NCI-H1930 (cell line): ENCODE data around the gene ZC3H7A.

Experiments
- DNase-seq, 2 experiments: peaks; one replicate each; lab custom pipeline; 2025; lab: John Stamatoyannopoulos, UW

Gene ZC3H7A

GRCh38 chr16:11779074-11779473 is 18.0 kb downstream of the ZC3H7A start:
- DNase-seq: no peak

- DNase-seq: no peak
These were observed 22.9 kb downstream of the ZC3H7A start for GRCh38 chr16:11774065-11774626.

- DNase-seq: no peak
These were observed 28.2 kb downstream of the ZC3H7A start for GRCh38 chr16:11768849-11769248.

- no peak for DNase-seq
These were observed 34.6 kb downstream of the ZC3H7A start for GRCh38 chr16:11762431-11762830.

- no peak for DNase-seq
These were observed 37.1 kb downstream of the ZC3H7A start for GRCh38 chr16:11759997-11760396.

- DNase-seq: no peak
These were observed 37.8 kb downstream of the ZC3H7A start for GRCh38 chr16:11759163-11759834.

- no peak for DNase-seq
These were observed 39.1 kb downstream of the ZC3H7A start for GRCh38 chr16:11757671-11758545.

- DNase-seq: no peak
These were observed 40.8 kb downstream of the ZC3H7A start for GRCh38 chr16:11756248-11756647.

- DNase-seq: no peak
These were observed 41.9 kb downstream of the ZC3H7A start for GRCh38 chr16:11755022-11755760.

- no peak for DNase-seq
These were observed 44.2 kb downstream of the ZC3H7A start for GRCh38 chr16:11752856-11753255.

- no peak for DNase-seq
These were observed 47.0 kb downstream of the ZC3H7A start for GRCh38 chr16:11750056-11750455.

GRCh38 chr16:11748404-11749254 is 48.4 kb downstream of the ZC3H7A start:
- DNase-seq: no peak

- DNase-seq: no peak
These were observed 49.1 kb downstream of the ZC3H7A start for GRCh38 chr16:11747949-11748403.

GRCh38 chr16:11744075-11744470 is 53.0 kb downstream of the ZC3H7A start:
- DNase-seq: no peak

GRCh38 chr16:11743308-11744074 is 53.6 kb downstream of the ZC3H7A start:
- DNase-seq: no peak

- peak; percentile 98 to 100 for DNase-seq
These were observed 54.3 kb downstream of the ZC3H7A start, which contains the start of gene TXNDC11 for GRCh38 chr16:11742536-11743307. TSS of gene TXNDC11 (minus strand) at chr16:11742857. CDS start at chr16:11742730, 127 bp downstream.

- peak in 1 of 2 experiments; percentile 54 for DNase-seq
These were observed 54.9 kb downstream of the ZC3H7A start for GRCh38 chr16:11742093-11742535.

- DNase-seq: no peak
These were observed 56.5 kb downstream of the ZC3H7A start for GRCh38 chr16:11740567-11740966.
